Panc1 (cell line): ENCODE measurements around the gene GNAO1. TPM values are rescaled to one million over a fixed set of nuclear protein-coding genes. Genes with fewer than 3 reads are reported as not detected.

Experiments
- ATAC-seq: fragments of 200-7000 bp; cut with Tn5 transposase; 2 replicates; pipeline ENCODE4 v1.9.1; 2020; ENCODE audit warnings: mild to moderate bottlenecking, moderate library complexity
- BruUV-seq: library from RNA; stranded (reverse); fragments of 400-500 nt; replicated peaks from 2 replicates; lab custom pipeline; 2021; lab: Mats Ljungman, UMichigan
- CTCF ChIA-PET: fragments of 300-600 bp; sonication (Branson Sonifier 250); formaldehyde crosslinking; loops from one replicate; lab custom pipeline; 2022; ENCODE audit warnings: antibody characterized with exemption; lab: Charles Lee
- POLR2A ChIA-PET: fragments of 300-600 bp; sonication (Branson Sonifier 250); formaldehyde crosslinking; loops from one replicate; lab custom pipeline; 2022; ENCODE audit warnings: antibody characterized with exemption; lab: Charles Lee
- DNase-seq: peaks from one replicate; pipeline ENCODE4 v3.0.0-alpha.2; 2010; ENCODE audit warnings: low read depth, low spot score
- H3K27ac ChIP-seq: 2 replicates; pipeline ENCODE4 v1.5.1; 2011; ENCODE audit warnings: mild to moderate bottlenecking, low read length, inconsistent platforms
- H3K27me3 ChIP-seq: fragments of 200-500 bp; sonication (Bioruptor generic); 2 replicates; pipeline ENCODE4 v1.6.0; 2014; ENCODE audit warnings: low read length, inconsistent platforms; ENCODE audit not compliant: control insufficient read depth, insufficient read depth
- H3K36me3 ChIP-seq: fragments of 200-500 bp; sonication (Bioruptor generic); 2 replicates; pipeline ENCODE4 v1.5.1; 2014; ENCODE audit warnings: inconsistent platforms, mild to moderate bottlenecking, low read length, moderate library complexity; ENCODE audit not compliant: control insufficient read depth, insufficient read depth
- H3K4me1 ChIP-seq: 2 replicates; pipeline ENCODE4 v1.5.1; 2011; ENCODE audit warnings: inconsistent platforms, mild to moderate bottlenecking, low read length, moderate library complexity; ENCODE audit not compliant: control insufficient read depth, insufficient read depth
- H3K4me3 ChIP-seq, 2 experiments: 2 replicates each; pipeline ENCODE4 v1.5.1; 2011 to 2012; ENCODE audit warnings: low read depth in 2 of 2, low read length in 2 of 2, mild to moderate bottlenecking in 2 of 2, inconsistent platforms in 1 of 2, moderate library complexity in 1 of 2
- H3K9me3 ChIP-seq: fragments of 200-500 bp; sonication (Bioruptor generic); 2 replicates; pipeline ENCODE4 v1.5.1; 2014; ENCODE audit warnings: low read depth, mild to moderate bottlenecking, inconsistent platforms, low read length, moderate library complexity; ENCODE audit not compliant: control insufficient read depth, insufficient read depth
- POLR2AphosphoS5 ChIP-seq: IDR thresholded peaks from 2 replicates; pipeline ENCODE4 v1.6.1; 2012; ENCODE audit warnings: mild to moderate bottlenecking, low read depth, low read length, moderate library complexity
- REST ChIP-seq, 2 experiments: IDR thresholded peaks; 2 replicates each; pipeline ENCODE4 v1.6.1; 2011 to 2012; ENCODE audit warnings: low read depth in 2 of 2, control low read depth in 1 of 2, low read length in 1 of 2, mild to moderate bottlenecking in 1 of 2, moderate library complexity in 1 of 2; ENCODE audit not compliant: insufficient read depth in 1 of 2
- SIN3A ChIP-seq: IDR thresholded peaks from 2 replicates; pipeline ENCODE4 v1.6.1; 2012; ENCODE audit warnings: low read depth, mild to moderate bottlenecking, low read length, moderate library complexity, borderline replicate concordance; ENCODE audit not compliant: insufficient read depth
- TCF7L2 ChIP-seq: IDR thresholded peaks from 2 replicates; pipeline ENCODE4 v1.6.1; 2011; ENCODE audit warnings: mild to moderate bottlenecking, low read depth, low read length, inconsistent platforms
- in situ Hi-C: cut with HindIII; loops from 2 replicates; pipeline ENCODE4 v1.10.0; 2016; ENCODE audit warnings: low sequenced_read_pairs, low pct_unique_long_range_greater_than_20kb
- intact Hi-C: fragments of 100-400 bp; cut with micrococcal nuclease; formaldehyde crosslinking; loops from one replicate; pipeline ENCODE4 v1.10.0; 2022; ENCODE audit not compliant: unreplicated experiment
- total RNA-seq: library from RNA; stranded (reverse); gene quantifications from one replicate; pipeline ENCODE4 v1.2.1, GENCODE V29; 2021; ENCODE audit not compliant: unreplicated experiment
- TF ChIP-seq, protein P1 (sequence below): fragments of 450-650 bp; IDR thresholded peaks from 2 replicates; pipeline ENCODE4 v1.5.1; 2017; ENCODE audit warnings: mild to moderate bottlenecking

GNAO1 gene
- total RNA-seq, 1 experiment from 2014 or later, result 33.4 TPM

- ATAC-seq (no peak), DNase-seq (no peak)
- no TSS peak for BruUV-seq
- H3K36me3 ChIP-seq, result no peaks in the 10 kb centered on the region
- POLR2A ChIA-PET, result no interaction called here
- no peak overlapping the region for H3K4me3 ChIP-seq
- H3K27me3 ChIP-seq, result no peaks in the 10 kb centered on the region
- H3K9me3 ChIP-seq, result no peaks in the 10 kb centered on the region
- no peak overlapping the region for H3K27ac ChIP-seq
- peaks cover 3% of the 10 kb centered on the region; the same call in 1 of the 2 replicates for H3K4me1 ChIP-seq
- intact Hi-C loops (loop anchor here (10.0 kb wide), 1 partner anchor 366 kb away; no protein-coding TSS in a partner anchor), in situ Hi-C loops (no loop called here)
- TF ChIP-seq TCF7L2, result no peak
- no peak for TF ChIP-seq REST (IDR thresholded peaks at IDR 0.05; ENCODE audit: insufficient read depth in 1 of 2, low read depth in 2 of 2, low read length in 1 of 2)
- no peak for TF ChIP-seq POLR2AphosphoS5
- TF ChIP-seq, protein P1, sequence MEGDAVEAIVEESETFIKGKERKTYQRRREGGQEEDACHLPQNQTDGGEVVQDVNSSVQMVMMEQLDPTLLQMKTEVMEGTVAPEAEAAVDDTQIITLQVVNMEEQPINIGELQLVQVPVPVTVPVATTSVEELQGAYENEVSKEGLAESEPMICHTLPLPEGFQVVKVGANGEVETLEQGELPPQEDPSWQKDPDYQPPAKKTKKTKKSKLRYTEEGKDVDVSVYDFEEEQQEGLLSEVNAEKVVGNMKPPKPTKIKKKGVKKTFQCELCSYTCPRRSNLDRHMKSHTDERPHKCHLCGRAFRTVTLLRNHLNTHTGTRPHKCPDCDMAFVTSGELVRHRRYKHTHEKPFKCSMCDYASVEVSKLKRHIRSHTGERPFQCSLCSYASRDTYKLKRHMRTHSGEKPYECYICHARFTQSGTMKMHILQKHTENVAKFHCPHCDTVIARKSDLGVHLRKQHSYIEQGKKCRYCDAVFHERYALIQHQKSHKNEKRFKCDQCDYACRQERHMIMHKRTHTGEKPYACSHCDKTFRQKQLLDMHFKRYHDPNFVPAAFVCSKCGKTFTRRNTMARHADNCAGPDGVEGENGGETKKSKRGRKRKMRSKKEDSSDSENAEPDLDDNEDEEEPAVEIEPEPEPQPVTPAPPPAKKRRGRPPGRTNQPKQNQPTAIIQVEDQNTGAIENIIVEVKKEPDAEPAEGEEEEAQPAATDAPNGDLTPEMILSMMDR, result no peak
- CTCF ChIA-PET, result interaction anchor here (0.7 kb wide), 1 partner anchor 11 kb away, joined by 3 read pairs; no protein-coding TSS in a partner anchor
Measured at GRCh38 chr16:56310690-56311089, 119.4 kb downstream of the GNAO1 start.

- DNase-seq, result no peak
- POLR2A ChIA-PET, result no interaction called here
- Histone ChIP-seq H3K9me3 (no peaks in the 10 kb centered on the region), H3K4me1 (no peaks in the 10 kb centered on the region), H3K4me3 (no peak overlapping the region), H3K36me3 (no peaks in the 10 kb centered on the region), H3K27me3 (no peaks in the 10 kb centered on the region), H3K27ac (no peak overlapping the region)
- ATAC-seq, result no peak; the same call in 1 of the 2 replicates
- CTCF ChIA-PET, result no interaction called here
- in situ Hi-C loops (no loop called here), intact Hi-C loops (loop anchor here (10.0 kb wide), 1 partner anchor 367 kb away; no protein-coding TSS in a partner anchor)
- no TSS peak for BruUV-seq
- TF ChIP-seq, protein P1, result no peak; the same call in 1 of the 2 replicates
- no peak for TF ChIP-seq REST (IDR thresholded peaks at IDR 0.05; ENCODE audit: insufficient read depth in 1 of 2, low read depth in 2 of 2, low read length in 1 of 2)
- no peak for TF ChIP-seq TCF7L2
- TF ChIP-seq POLR2AphosphoS5, result no peak
- no peak for TF ChIP-seq SIN3A
Measured at GRCh38 chr16:56311208-56312027, 120.1 kb downstream of the GNAO1 start.
